Measurements from ENCODE around the gene AASDH. TPM values are rescaled to one million over a fixed set of nuclear protein-coding genes. Genes with fewer than 3 reads are reported as not detected.

AASDH gene
- total and polyA plus RNA-seq, 2 of the 4 experiments (the other 2 are of a cell fraction): 4.7 to 12.0 TPM

- TF ChIP-seq CTCF (conservative IDR thresholded peaks at IDR 0.05; ENCODE audit: low read depth, low read length) (no peak), MAFK (IDR thresholded peaks at IDR 0.05; ENCODE audit: low read depth, low read length) (no peak), CHD1 (IDR thresholded peaks at IDR 0.05; ENCODE audit: low read depth, low read length) (no peak), ELK1 (IDR thresholded peaks at IDR 0.05; ENCODE audit: borderline replicate concordance, low read depth, low read length) (no peak), SMC3 (IDR thresholded peaks at IDR 0.05; ENCODE audit: low read depth, low read length) (no peak), BHLHE40 (IDR thresholded peaks at IDR 0.05; ENCODE audit: low read depth, low read length) (no peak), POLR2A (IDR thresholded peaks at IDR 0.05; ENCODE audit: low read depth, low read length) (no peak), RFX5 (IDR thresholded peaks at IDR 0.05; ENCODE audit: low read depth, low read length) (no peak), RCOR1 (IDR thresholded peaks at IDR 0.05; ENCODE audit: insufficient replicate concordance, low read length) (no peak), NFE2L2 (IDR thresholded peaks at IDR 0.05; ENCODE audit: low read depth, low read length) (no peak), RAD21 (IDR thresholded peaks at IDR 0.05; ENCODE audit: low read length) (no peak), FOS (IDR thresholded peaks at IDR 0.05; ENCODE audit: low read depth, low read length) (no peak), MAZ (IDR thresholded peaks at IDR 0.05; ENCODE audit: borderline replicate concordance, low read depth, low read length) (no peak), USF2 (IDR thresholded peaks at IDR 0.05; ENCODE audit: low read depth, low read length) (no peak)
- no peaks in the 10 kb centered on the region for H3K36me3 ChIP-seq (ENCODE audit: control insufficient read depth, insufficient read depth, low read length)
- H2BK20ac ChIP-seq (ENCODE audit: low read depth, low read length): no peak overlapping the region
- H3K4ac ChIP-seq (ENCODE audit: low read depth, low read length): no peak overlapping the region
- BruUV-seq (replicated peaks): no TSS peak
- in situ Hi-C loops (cut with MboI; ENCODE audit: low sequenced_read_pairs): loop anchor here (25.0 kb wide), 1 partner anchor 535 kb away; no protein-coding TSS in a partner anchor
- no peak overlapping the region for H3K4me2 ChIP-seq (ENCODE audit: low read depth, low read length)
- no peak overlapping the region for H4K91ac ChIP-seq (ENCODE audit: insufficient read depth, low read depth, low read length)
- H3K9me3 ChIP-seq (ENCODE audit: control insufficient read depth, insufficient read depth, low read length): no peaks in the 10 kb centered on the region
- H2BK120ac ChIP-seq (ENCODE audit: low read depth, low read length): no peak overlapping the region
- no peak overlapping the region for H3K27ac ChIP-seq (ENCODE audit: insufficient read depth, low read length)
- H3K9ac ChIP-seq (ENCODE audit: low read depth, low read length): no peak overlapping the region
- no peak overlapping the region for H2AK5ac ChIP-seq (ENCODE audit: low read depth, low read length)
- no peak overlapping the region for H2AK9ac ChIP-seq (replicated peaks; ENCODE audit: low read depth, low read length, poor library complexity)
- no peak overlapping the region for H4K8ac ChIP-seq (ENCODE audit: low read depth in 2 of 2, low read length in 2 of 2)
- H2BK15ac ChIP-seq (ENCODE audit: low read depth, low read length): no peak overlapping the region
- no peak overlapping the region for H3K4me3 ChIP-seq (ENCODE audit: insufficient read depth, low read depth, low read length)
- no peak overlapping the region for H2AFZ ChIP-seq (replicated peaks; ENCODE audit: low read length, poor library complexity)
- H3K18ac ChIP-seq (ENCODE audit: low read depth, low read length): no peak overlapping the region
- ATAC-seq (ENCODE audit: low read depth): no peak
- H4K5ac ChIP-seq (ENCODE audit: low read depth, low read length): no peak overlapping the region
- intact Hi-C loops (cut with micrococcal nuclease): loop anchor here (1.0 to 5.0 kb wide), 4 partner anchors 240 to 955 kb away; partner anchors contain the start of genes CEP135 and SRD5A3
- 100% methylated on average over 1 of the region's 8 CpGs; no CpG with 5 or more reads in 1 of the 2 experiments for WGBS, 2 experiments (ENCODE audit: extremely low coverage in 2 of 2, insufficient read length in 1 of 2)
- H3K27me3 ChIP-seq (ENCODE audit: control insufficient read depth, insufficient read depth, low read length): no peaks in the 10 kb centered on the region; the same call in 1 of the 2 replicates
- no peak overlapping the region for H3K14ac ChIP-seq (replicated peaks; ENCODE audit: low read depth, low read length)
- H3K56ac ChIP-seq (ENCODE audit: extremely low read depth, insufficient read depth, low read length): no peak overlapping the region
- H3K9me1 ChIP-seq (ENCODE audit: insufficient read depth, low read length): no peaks in the 10 kb centered on the region; the same call in 1 of the 2 replicates
- no peaks in the 10 kb centered on the region for H3K79me1 ChIP-seq (ENCODE audit: low read depth in 1 of 2, low read length in 2 of 2)
- dilution Hi-C loops (cut with HindIII; ENCODE audit: low sequenced_read_pairs, unreplicated experiment): no loop called here
- ChIA-PET CTCF (interaction anchor here (0.7 kb wide), 1 partner anchor 133 kb away, joined by 3 read pairs; no protein-coding TSS in a partner anchor), POLR2A (ENCODE audit: unreplicated experiment) (no interaction called here)
- no peaks in the 10 kb centered on the region for H4K20me1 ChIP-seq (ENCODE audit: insufficient read depth, low read length)
- H3K4me1 ChIP-seq (ENCODE audit: control insufficient read depth, insufficient read depth, low read length): no peaks in the 10 kb centered on the region
- no peak for DNase-seq
- H2BK5ac ChIP-seq (ENCODE audit: low read depth, low read length, poor library complexity, severe bottlenecking): no peak overlapping the region
- no peak overlapping the region for H3K23ac ChIP-seq (ENCODE audit: low read depth, low read length)
These were observed 85.2 kb downstream of the AASDH start for GRCh38 chr4:56301997-56302496.

Data from IMR-90 (cell line).